Esophagus muscularis mucosa (tissue), 3 donors: ENCODE measurements around the gene PDE4D.

Experiments
- CTCF ChIP-seq, 3 experiments: fragments of 200-600 bp in 2 of 3; fragments of 450-650 bp in 1 of 3; sonication (generic) in 2 of 3; IDR thresholded peaks; one replicate each; pipeline ENCODE4 v1.5.1; 2017 to 2019; ENCODE audit warnings: antibody characterized with exemption in 3 of 3, mild to moderate bottlenecking in 2 of 3, moderate library complexity in 1 of 3
- POLR2A ChIP-seq: fragments of 450-650 bp; IDR thresholded peaks from one replicate; pipeline ENCODE4 v1.6.1; 2017; ENCODE audit warnings: antibody characterized with exemption, moderate library complexity, mild to moderate bottlenecking, low read depth
- POLR2AphosphoS5 ChIP-seq, 2 donors: sonication (generic); formaldehyde crosslinking; IDR thresholded peaks; one replicate each; pipeline ENCODE4 v1.6.1; 2017; ENCODE audit warnings: antibody characterized with exemption in 2 of 2

DNA sequence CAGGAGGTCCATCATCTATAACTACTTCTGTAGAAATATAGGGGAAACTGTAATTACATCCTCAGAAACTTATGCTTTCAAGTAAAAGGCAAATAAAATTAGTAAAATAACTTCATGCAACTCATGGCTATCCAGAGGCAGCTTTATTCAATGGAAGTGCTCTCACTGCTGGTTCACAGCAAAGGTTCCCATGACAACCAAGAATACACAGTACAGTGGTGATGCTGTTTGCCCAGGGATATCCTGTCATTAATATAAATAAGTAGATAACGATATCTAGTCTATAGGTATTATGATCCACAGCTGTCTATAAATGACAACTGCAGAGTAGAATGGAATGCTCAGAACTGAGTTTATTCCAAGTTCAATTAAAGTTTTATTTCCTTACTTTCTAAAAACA is 390.3 kb downstream of the PDE4D start:
- TF ChIP-seq CTCF (IDR thresholded peaks at IDR 0.05) (no peak), POLR2A (no peak), POLR2AphosphoS5 (IDR thresholded peaks at IDR 0.05) (no peak)
